Neural crest cell (in vitro differentiated cells): ENCODE measurements around the gene FOXP3. TPM values are rescaled to one million over a fixed set of nuclear protein-coding genes. Genes with fewer than 3 reads are reported as not detected.

Source experiments
- DNase-seq: peaks from one replicate; pipeline ENCODE4 v3.0.0; 2021; ENCODE audit warnings: low read depth, mixed read lengths, low spot score
- H3K27ac Mint-ChIP-seq: one replicate; pipeline ENCODE4 v1.8.0; 2021; ENCODE audit warnings: mild to moderate bottlenecking, mixed read lengths; ENCODE audit not compliant: unreplicated experiment
- H3K27me3 Mint-ChIP-seq: 2 replicates; pipeline ENCODE4 v1.8.0; 2021; ENCODE audit warnings: low read depth, mild to moderate bottlenecking, mixed read lengths
- H3K36me3 Mint-ChIP-seq: 2 replicates; pipeline ENCODE4 v1.8.0; 2021; ENCODE audit warnings: low read depth, mild to moderate bottlenecking, mixed read lengths
- H3K4me1 Mint-ChIP-seq: 2 replicates; pipeline ENCODE4 v1.8.0; 2021; ENCODE audit warnings: mixed read lengths
- H3K4me3 Mint-ChIP-seq: one replicate; pipeline ENCODE4 v1.8.0; 2021; ENCODE audit warnings: mild to moderate bottlenecking, mixed read lengths
- H3K9me3 Mint-ChIP-seq: 2 replicates; pipeline ENCODE4 v1.8.0; 2021; ENCODE audit warnings: mixed read lengths
- CTCF ChIP-seq: fragments of 200-600 bp; sonication (generic); conservative IDR thresholded peaks from 2 replicates; pipeline ENCODE4 v1.5.0; 2021; ENCODE audit warnings: antibody characterized with exemption, mild to moderate bottlenecking
- total RNA-seq: library from RNA; stranded (reverse); gene quantifications from 2 replicates; pipeline ENCODE4 v1.2.1, GENCODE V29; 2021

FOXP3 gene
- total RNA-seq, 1 donor from 2014 or later: 0.26 TPM

GRCh38 chrX:49226946-49227345 lies 37.6 kb downstream of the FOXP3 start:
- peaks cover 5% of the 10 kb centered on the region for H3K9me3 Mint-ChIP-seq
- peaks cover 30% of the 10 kb centered on the region for H3K27me3 Mint-ChIP-seq
- H3K4me1 Mint-ChIP-seq: no peaks in the 10 kb centered on the region

GRCh38 chrX:49225858-49226257 lies 38.7 kb downstream of the FOXP3 start:
- Mint-ChIP-seq H3K4me3 (no peak overlapping the region), H3K27me3 (peaks cover 37% of the 10 kb centered on the region), H3K36me3 (peaks cover 3% of the 10 kb centered on the region), H3K4me1 (no peaks in the 10 kb centered on the region), H3K27ac (no peak overlapping the region), H3K9me3 (peaks cover 9% of the 10 kb centered on the region)
- TF ChIP-seq CTCF: no peak
- DNase-seq: no peak

More at GRCh38 chrX:49226946-49227345, 37.6 kb downstream of the FOXP3 start:
- peaks cover 3% of the 10 kb centered on the region for H3K36me3 Mint-ChIP-seq
- no peak overlapping the region for H3K27ac Mint-ChIP-seq
- H3K4me3 Mint-ChIP-seq: no peak overlapping the region
- no peak for TF ChIP-seq CTCF
- no peak for DNase-seq

- peaks cover 35% of the 10 kb centered on the region for H3K27me3 Mint-ChIP-seq
- DNase-seq: no peak
- H3K27ac Mint-ChIP-seq: no peak overlapping the region
- TF ChIP-seq CTCF: no peak
- H3K4me3 Mint-ChIP-seq: no peak overlapping the region
- H3K36me3 Mint-ChIP-seq: no peaks in the 10 kb centered on the region
- peaks cover 6% of the 10 kb centered on the region for H3K9me3 Mint-ChIP-seq
- H3K4me1 Mint-ChIP-seq: no peaks in the 10 kb centered on the region
These were observed 42.6 kb downstream of the FOXP3 start for GRCh38 chrX:49221868-49222267.

- H3K4me3 Mint-ChIP-seq: no peak overlapping the region
- no peak for TF ChIP-seq CTCF
- H3K27me3 Mint-ChIP-seq: peaks cover 33% of the 10 kb centered on the region
- DNase-seq: no peak
- no peaks in the 10 kb centered on the region for H3K36me3 Mint-ChIP-seq
- H3K9me3 Mint-ChIP-seq: peaks cover 6% of the 10 kb centered on the region
- H3K4me1 Mint-ChIP-seq: no peaks in the 10 kb centered on the region
- no peak overlapping the region for H3K27ac Mint-ChIP-seq
These were observed 44.4 kb downstream of the FOXP3 start for GRCh38 chrX:49220100-49220499.

GRCh38 chrX:49214996-49215526 lies 49.4 kb downstream of the FOXP3 start:
- Mint-ChIP-seq H3K4me3 (no peak overlapping the region), H3K9me3 (peaks cover 8% of the 10 kb centered on the region), H3K4me1 (no peaks in the 10 kb centered on the region), H3K27ac (no peak overlapping the region), H3K36me3 (peaks cover 2% of the 10 kb centered on the region), H3K27me3 (peaks cover 14% of the 10 kb centered on the region)
- TF ChIP-seq CTCF: no peak
- DNase-seq: no peak

GRCh38 chrX:49214416-49214815 lies 50.1 kb downstream of the FOXP3 start:
- Mint-ChIP-seq H3K9me3 (peaks cover 8% of the 10 kb centered on the region), H3K4me3 (no peak overlapping the region), H3K36me3 (peaks cover 2% of the 10 kb centered on the region), H3K27me3 (peaks cover 11% of the 10 kb centered on the region), H3K27ac (no peak overlapping the region), H3K4me1 (no peaks in the 10 kb centered on the region)
- no peak for DNase-seq
- TF ChIP-seq CTCF: no peak
